ENCODE results near the gene SMARCAL1. TPM values are rescaled to one million over a fixed set of nuclear protein-coding genes. Genes with fewer than 3 reads are reported as not detected.
A peak's percentile ranks its signal among the peaks of the same experiment; 100 is the strongest.
"Not testable (repeated sequence)": the region's sequence is repeated elsewhere in the genome, so short reads cannot be mapped to it uniquely, and the experiment has no call there.

The SMARCAL1 gene
- total RNA-seq, 1 donor from 2014 or later = 30.2 TPM

GRCh38 chr2:216516730-216517350 is 104.6 kb downstream of the SMARCAL1 start:
- DNase-seq (ENCODE audit: low spot score) = no peak
- no peak for ATAC-seq
- intact Hi-C loops (cut with DNase I) = no loop called here

GRCh38 chr2:216517447-216518225 is 105.4 kb downstream of the SMARCAL1 start:
- DNase-seq (ENCODE audit: low spot score) (no peak), ATAC-seq (peak; percentile 18)
- intact Hi-C loops (cut with DNase I) = loop anchor here (2.0 kb wide), 1 partner anchor 147 kb away; no protein-coding TSS in a partner anchor

DNA sequence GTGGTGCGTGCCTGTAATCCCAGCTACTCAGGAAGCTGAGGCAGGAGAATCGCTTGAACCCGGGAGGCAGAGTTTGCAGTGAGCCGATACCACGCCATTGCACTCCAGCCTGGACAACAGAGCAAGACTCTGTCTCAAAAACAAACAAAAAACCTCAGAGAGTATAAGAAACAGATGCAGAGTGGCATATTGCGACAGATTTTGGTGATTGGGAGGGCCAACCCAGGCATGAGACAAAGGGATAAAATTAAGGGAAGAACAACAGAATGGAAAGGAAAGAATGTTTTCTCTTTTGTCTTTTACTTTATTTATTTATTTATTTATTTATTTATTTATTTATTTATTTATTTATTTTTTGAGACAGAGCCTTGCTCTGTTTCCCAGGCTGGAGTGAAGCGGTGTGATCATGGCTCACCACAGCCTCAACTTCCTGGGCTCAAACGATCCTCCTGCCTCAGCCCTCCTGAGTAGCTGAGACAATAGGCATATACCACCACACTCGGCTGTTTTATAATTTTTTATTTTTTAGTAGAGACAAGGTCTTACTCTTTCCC is 106.4 kb downstream of the SMARCAL1 start:
- not testable (repeated sequence) for DNase-seq (ENCODE audit: low spot score); ATAC-seq
- intact Hi-C loops (cut with DNase I) = loop anchor here (2.0 kb wide), 1 partner anchor 146 kb away; no protein-coding TSS in a partner anchor

DNA sequence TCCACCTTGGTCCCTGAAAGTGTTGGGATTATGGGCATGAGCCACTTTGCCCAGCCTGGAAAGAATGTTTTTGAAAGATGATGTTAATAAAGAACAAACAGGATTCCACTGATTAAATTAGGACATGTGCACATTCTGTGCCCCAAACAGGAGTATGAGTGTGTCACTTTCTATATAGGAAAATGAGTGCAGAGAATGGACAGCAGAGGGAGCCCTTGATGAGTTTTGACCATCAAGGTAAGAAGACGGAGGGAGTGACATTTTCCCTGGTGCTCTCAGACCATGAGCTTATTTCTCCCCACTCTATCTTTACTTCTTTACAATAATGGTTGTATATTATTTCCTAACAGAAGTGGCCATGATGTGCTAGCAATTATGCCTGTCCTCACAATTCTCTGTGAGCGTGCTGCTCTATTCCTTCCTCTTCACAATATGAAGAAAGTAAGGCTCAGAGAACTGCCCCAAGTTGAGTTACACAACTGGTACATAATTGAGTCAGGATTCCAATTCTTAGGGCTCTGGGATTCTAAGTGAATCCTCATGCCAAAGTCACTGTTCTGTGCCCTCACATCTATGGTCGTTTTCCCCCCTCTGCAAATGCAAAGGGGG is 107.0 kb downstream of the SMARCAL1 start:
- intact Hi-C loops (cut with DNase I) = loop anchor here (2.0 kb wide), 1 partner anchor 146 kb away; no protein-coding TSS in a partner anchor
- ATAC-seq (peak; percentile 85), DNase-seq (ENCODE audit: low spot score) (peak; percentile 78)

DNA sequence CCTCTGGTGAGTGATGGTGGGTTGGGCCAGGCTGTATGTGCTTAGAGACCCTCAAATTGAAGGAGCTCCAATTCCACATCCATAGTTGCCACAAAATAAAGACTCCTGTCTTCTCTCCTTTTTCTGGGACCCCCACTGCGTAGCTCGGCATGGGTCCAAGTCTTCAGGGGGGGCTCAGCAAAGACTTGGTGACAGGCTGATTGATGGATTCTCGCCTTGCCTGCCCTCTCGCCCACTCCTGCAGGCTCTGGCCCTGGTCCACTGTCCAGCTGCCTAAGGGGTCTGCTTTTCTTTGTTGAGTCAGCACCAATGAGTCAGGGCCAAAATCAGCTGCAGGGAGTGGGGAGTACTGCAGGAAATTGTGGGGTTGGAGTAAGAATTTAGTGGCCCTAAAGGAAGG is 107.8 kb downstream of the SMARCAL1 start:
- intact Hi-C loops (cut with DNase I) = no loop called here
- DNase-seq (ENCODE audit: low spot score) (no peak), ATAC-seq (no peak)

DNA sequence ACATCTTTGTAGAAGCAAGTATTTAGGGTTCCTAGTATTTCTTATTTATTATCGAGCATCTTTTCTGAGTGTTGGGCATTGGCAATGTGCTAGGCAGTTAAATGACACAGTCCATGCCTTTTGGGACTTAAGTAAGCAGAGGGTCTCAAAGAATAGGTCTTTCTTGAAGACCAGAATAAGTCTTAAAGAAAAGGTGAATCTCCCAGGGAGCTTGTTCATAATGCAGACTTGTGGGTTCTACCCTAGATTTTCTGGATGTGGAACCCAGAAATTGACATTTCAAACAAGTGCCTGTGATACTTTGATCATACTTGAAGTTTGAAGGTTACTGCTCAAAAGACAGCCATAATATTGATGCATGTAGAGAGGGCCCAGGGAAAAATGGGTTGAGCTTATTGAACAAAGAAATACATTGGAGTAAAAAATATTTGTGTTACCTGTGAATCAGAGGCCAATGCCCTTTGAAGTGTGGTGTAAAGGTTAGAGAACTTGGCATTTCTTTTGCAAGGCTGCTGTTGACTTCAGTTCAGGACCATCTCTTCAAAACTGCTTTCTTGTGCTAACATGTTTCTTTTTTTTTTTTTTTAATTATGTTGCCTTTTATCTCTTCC is 110.7 kb downstream of the SMARCAL1 start:
- intact Hi-C loops (cut with DNase I) = no loop called here

DNA sequence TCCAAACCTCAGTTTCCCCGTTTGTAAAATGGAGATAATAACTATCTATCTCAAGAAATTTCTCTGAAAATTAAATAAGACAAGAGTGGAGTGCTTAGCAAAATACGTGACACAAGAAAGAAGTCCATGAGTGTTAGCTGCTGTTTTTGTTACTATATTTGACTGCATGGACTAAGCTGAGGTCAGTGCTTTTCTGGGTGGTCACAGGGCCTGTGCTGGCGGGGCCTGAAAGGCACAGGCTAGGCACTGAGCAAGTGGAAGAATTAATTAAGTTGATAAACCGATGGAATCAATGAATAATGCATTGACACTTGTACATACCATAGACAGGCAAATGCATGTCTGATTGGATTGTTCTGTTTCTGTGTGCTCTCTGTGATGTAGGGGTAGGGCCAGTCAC is 113.7 kb downstream of the SMARCAL1 start:
- no peak for ATAC-seq
- intact Hi-C loops (cut with DNase I) = no loop called here
- DNase-seq (ENCODE audit: low spot score) = no peak

More for the DNA sequence above, 110.7 kb downstream of the SMARCAL1 start:
- DNase-seq (ENCODE audit: low spot score) = no peak
- no peak for ATAC-seq

- ATAC-seq (no peak), DNase-seq (ENCODE audit: low spot score) (no peak)
- intact Hi-C loops (cut with DNase I) = no loop called here
These were observed 114.7 kb downstream of the SMARCAL1 start for GRCh38 chr2:216526939-216527338.

DNA sequence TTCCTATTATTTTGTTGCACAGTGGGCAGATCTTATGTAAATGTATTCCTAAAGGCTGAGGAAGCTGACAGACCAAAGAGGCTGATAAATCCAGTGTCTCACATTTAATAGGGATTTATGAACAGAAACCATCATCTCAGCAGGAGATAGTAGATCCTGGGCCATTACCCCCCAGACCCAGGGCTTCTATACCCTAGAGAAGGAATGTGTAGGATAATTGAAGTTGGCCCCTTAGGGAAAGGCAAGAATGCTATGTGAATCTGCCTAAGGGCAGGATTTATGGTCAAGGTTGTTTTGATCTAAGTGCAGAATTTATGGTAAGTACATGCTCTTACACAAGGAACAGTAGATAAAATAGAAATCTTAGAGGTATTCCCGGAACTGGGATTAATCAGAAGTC is 115.3 kb downstream of the SMARCAL1 start:
- no peak for DNase-seq (ENCODE audit: low spot score)
- intact Hi-C loops (cut with DNase I) = no loop called here
- no peak for ATAC-seq

GRCh38 chr2:216532562-216532961 is 120.3 kb downstream of the SMARCAL1 start:
- intact Hi-C loops (cut with DNase I) = no loop called here
- no peak for DNase-seq (ENCODE audit: low spot score)
- ATAC-seq = no peak

Other genes starting within 250 kb of the SMARCAL1 start
- gene MARCHF4, start 40.0 kb upstream of the SMARCAL1 start, total RNA-seq = not detected
- gene RPL37A, start 86.4 kb downstream of the SMARCAL1 start, total RNA-seq = 1,810 TPM
- 40.2 TPM for gene IGFBP2, start 220.9 kb downstream of the SMARCAL1 start, total RNA-seq